Panc1 (cell line): ENCODE data around the gene TUBE1. TPM values are rescaled to one million over a fixed set of nuclear protein-coding genes. Genes with fewer than 3 reads are reported as not detected.

ENCODE experiments used
- ATAC-seq: fragments of 200-7000 bp; cut with Tn5 transposase; 2 replicates; pipeline ENCODE4 v1.9.1; 2020; ENCODE audit warnings: mild to moderate bottlenecking, moderate library complexity
- BruUV-seq: library from RNA; stranded (reverse); fragments of 400-500 nt; replicated peaks from 2 replicates; lab custom pipeline; 2021; lab: Mats Ljungman, UMichigan
- CTCF ChIA-PET: fragments of 300-600 bp; sonication (Branson Sonifier 250); formaldehyde crosslinking; loops from one replicate; lab custom pipeline; 2022; ENCODE audit warnings: antibody characterized with exemption; lab: Charles Lee
- POLR2A ChIA-PET: fragments of 300-600 bp; sonication (Branson Sonifier 250); formaldehyde crosslinking; loops from one replicate; lab custom pipeline; 2022; ENCODE audit warnings: antibody characterized with exemption; lab: Charles Lee
- DNase-seq: peaks from one replicate; pipeline ENCODE4 v3.0.0-alpha.2; 2010; ENCODE audit warnings: low read depth, low spot score
- H3K27ac ChIP-seq: 2 replicates; pipeline ENCODE4 v1.5.1; 2011; ENCODE audit warnings: mild to moderate bottlenecking, low read length, inconsistent platforms
- H3K27me3 ChIP-seq: fragments of 200-500 bp; sonication (Bioruptor generic); 2 replicates; pipeline ENCODE4 v1.6.0; 2014; ENCODE audit warnings: low read length, inconsistent platforms; ENCODE audit not compliant: control insufficient read depth, insufficient read depth
- H3K36me3 ChIP-seq: fragments of 200-500 bp; sonication (Bioruptor generic); 2 replicates; pipeline ENCODE4 v1.5.1; 2014; ENCODE audit warnings: inconsistent platforms, mild to moderate bottlenecking, low read length, moderate library complexity; ENCODE audit not compliant: control insufficient read depth, insufficient read depth
- H3K4me1 ChIP-seq: 2 replicates; pipeline ENCODE4 v1.5.1; 2011; ENCODE audit warnings: inconsistent platforms, mild to moderate bottlenecking, low read length, moderate library complexity; ENCODE audit not compliant: control insufficient read depth, insufficient read depth
- H3K4me3 ChIP-seq, 2 experiments: 2 replicates each; pipeline ENCODE4 v1.5.1; 2011 to 2012; ENCODE audit warnings: low read depth in 2 of 2, low read length in 2 of 2, mild to moderate bottlenecking in 2 of 2, inconsistent platforms in 1 of 2, moderate library complexity in 1 of 2
- H3K9me3 ChIP-seq: fragments of 200-500 bp; sonication (Bioruptor generic); 2 replicates; pipeline ENCODE4 v1.5.1; 2014; ENCODE audit warnings: low read depth, mild to moderate bottlenecking, inconsistent platforms, low read length, moderate library complexity; ENCODE audit not compliant: control insufficient read depth, insufficient read depth
- CTCF ChIP-seq: fragments of 450-650 bp; IDR thresholded peaks from 2 replicates; pipeline ENCODE4 v1.5.1; 2017; ENCODE audit warnings: mild to moderate bottlenecking
- POLR2AphosphoS5 ChIP-seq: IDR thresholded peaks from 2 replicates; pipeline ENCODE4 v1.6.1; 2012; ENCODE audit warnings: mild to moderate bottlenecking, low read depth, low read length, moderate library complexity
- REST ChIP-seq, 2 experiments: IDR thresholded peaks; 2 replicates each; pipeline ENCODE4 v1.6.1; 2011 to 2012; ENCODE audit warnings: low read depth in 2 of 2, control low read depth in 1 of 2, low read length in 1 of 2, mild to moderate bottlenecking in 1 of 2, moderate library complexity in 1 of 2; ENCODE audit not compliant: insufficient read depth in 1 of 2
- SIN3A ChIP-seq: IDR thresholded peaks from 2 replicates; pipeline ENCODE4 v1.6.1; 2012; ENCODE audit warnings: low read depth, mild to moderate bottlenecking, low read length, moderate library complexity, borderline replicate concordance; ENCODE audit not compliant: insufficient read depth
- TCF7L2 ChIP-seq: IDR thresholded peaks from 2 replicates; pipeline ENCODE4 v1.6.1; 2011; ENCODE audit warnings: mild to moderate bottlenecking, low read depth, low read length, inconsistent platforms
- in situ Hi-C: cut with HindIII; loops from 2 replicates; pipeline ENCODE4 v1.10.0; 2016; ENCODE audit warnings: low sequenced_read_pairs, low pct_unique_long_range_greater_than_20kb
- intact Hi-C: fragments of 100-400 bp; cut with micrococcal nuclease; formaldehyde crosslinking; loops from one replicate; pipeline ENCODE4 v1.10.0; 2022; ENCODE audit not compliant: unreplicated experiment
- total RNA-seq: library from RNA; stranded (reverse); gene quantifications from one replicate; pipeline ENCODE4 v1.2.1, GENCODE V29; 2021; ENCODE audit not compliant: unreplicated experiment

Gene TUBE1
- total RNA-seq, 1 experiment from 2014 or later = 22.3 TPM

DNA sequence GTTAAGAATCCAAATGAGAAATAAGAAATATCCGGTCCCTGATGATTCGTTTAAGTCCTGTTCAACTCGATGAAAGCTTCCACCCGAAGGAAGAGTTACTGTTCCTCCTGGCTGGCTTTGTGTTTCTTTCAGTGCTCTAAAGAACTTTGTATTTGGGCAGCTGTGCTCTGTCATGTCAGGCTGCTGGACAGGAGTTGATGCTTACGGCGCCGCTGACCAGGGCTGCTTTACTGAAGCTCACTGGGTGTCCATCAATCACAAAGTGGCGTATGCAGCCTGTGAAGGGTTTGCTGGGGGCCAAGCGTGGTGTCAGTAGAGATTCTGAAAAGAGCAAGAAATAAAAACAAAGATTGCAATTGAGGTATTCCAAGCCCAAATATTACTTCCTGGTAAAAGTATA is 22.0 kb upstream of the TUBE1 start:
- BruUV-seq = no TSS peak
- intact Hi-C loops (loop anchor here (10.0 kb wide), 1 partner anchor 266 kb away; no protein-coding TSS in a partner anchor), in situ Hi-C loops (no loop called here)
- no peaks in the 10 kb centered on the region for H3K36me3 ChIP-seq
- ChIA-PET CTCF (no interaction called here), POLR2A (no interaction called here)
- no peak for DNase-seq
- no peaks in the 10 kb centered on the region for H3K4me1 ChIP-seq
- no peak for ATAC-seq
- TF ChIP-seq POLR2AphosphoS5 (no peak), REST (IDR thresholded peaks at IDR 0.05; ENCODE audit: insufficient read depth in 1 of 2, low read depth in 2 of 2, low read length in 1 of 2) (no peak), CTCF (no peak), SIN3A (no peak), TCF7L2 (no peak)
- H3K9me3 ChIP-seq = no peaks in the 10 kb centered on the region
- H3K27me3 ChIP-seq = no peaks in the 10 kb centered on the region
- H3K27ac ChIP-seq = no peak overlapping the region
- no peak overlapping the region for H3K4me3 ChIP-seq

GRCh38 chr6:112106562-112106961 is 19.3 kb upstream of the TUBE1 start:
- POLR2A ChIA-PET = no interaction called here
- no peaks in the 10 kb centered on the region for H3K4me1 ChIP-seq

More at GRCh38 chr6:112106562-112106961, 19.3 kb upstream of the TUBE1 start:
- TF ChIP-seq SIN3A (no peak), TCF7L2 (no peak), POLR2AphosphoS5 (no peak), CTCF (no peak), REST (IDR thresholded peaks at IDR 0.05; ENCODE audit: insufficient read depth in 1 of 2, low read depth in 2 of 2, low read length in 1 of 2) (no peak)
- no peaks in the 10 kb centered on the region for H3K9me3 ChIP-seq
- ATAC-seq (no peak), DNase-seq (no peak)
- no peaks in the 10 kb centered on the region for H3K27me3 ChIP-seq
- no peaks in the 10 kb centered on the region for H3K36me3 ChIP-seq
- in situ Hi-C loops (no loop called here), intact Hi-C loops (loop anchor here (10.0 kb wide), 1 partner anchor 268 kb away; no protein-coding TSS in a partner anchor)
- no TSS peak for BruUV-seq
- no peak overlapping the region for H3K27ac ChIP-seq
- CTCF ChIA-PET = no interaction called here
- no peak overlapping the region for H3K4me3 ChIP-seq
